AG20443 (cell line): ENCODE measurements around the gene RIN1.

Experiments
- DNase-seq: peaks from one replicate; pipeline ENCODE4 v3.0.0; 2012; ENCODE audit warnings: low spot score, mixed read lengths

Gene RIN1

GRCh38 chr11:66282468-66283455, 53.5 kb downstream of the RIN1 start:
- peak; percentile 97 for DNase-seq
